Measurements from ENCODE around the gene GEN1.

- TF ChIP-seq SMAD3 (CRISPR knock-in tag; IDR thresholded peaks at IDR 0.05; ENCODE audit: borderline replicate concordance) (no peak), ZBTB21 (CRISPR knock-in tag; IDR thresholded peaks at IDR 0.05; ENCODE audit: borderline replicate concordance) (no peak), NR2C2 (CRISPR knock-in tag; IDR thresholded peaks at IDR 0.05) (no peak), USF2 (CRISPR knock-in tag; IDR thresholded peaks at IDR 0.05) (no peak), USF1 (CRISPR knock-in tag; IDR thresholded peaks at IDR 0.05) (no peak), ZNF263 (CRISPR knock-in tag; IDR thresholded peaks at IDR 0.05; ENCODE audit: low read depth) (no peak), RELA (CRISPR knock-in tag; IDR thresholded peaks at IDR 0.05; ENCODE audit: borderline replicate concordance) (no peak), SP1 (CRISPR knock-in tag; conservative IDR thresholded peaks at IDR 0.05) (no peak), JUN (CRISPR knock-in tag; IDR thresholded peaks at IDR 0.05) (no peak)
- TF ChIP-seq, protein P1, sequence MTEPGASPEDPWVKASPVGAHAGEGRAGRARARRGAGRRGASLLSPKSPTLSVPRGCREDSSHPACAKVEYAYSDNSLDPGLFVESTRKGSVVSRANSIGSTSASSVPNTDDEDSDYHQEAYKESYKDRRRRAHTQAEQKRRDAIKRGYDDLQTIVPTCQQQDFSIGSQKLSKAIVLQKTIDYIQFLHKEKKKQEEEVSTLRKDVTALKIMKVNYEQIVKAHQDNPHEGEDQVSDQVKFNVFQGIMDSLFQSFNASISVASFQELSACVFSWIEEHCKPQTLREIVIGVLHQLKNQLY (CRISPR knock-in tag; IDR thresholded peaks at IDR 0.05) = no peak
- TF ChIP-seq, protein P2, sequence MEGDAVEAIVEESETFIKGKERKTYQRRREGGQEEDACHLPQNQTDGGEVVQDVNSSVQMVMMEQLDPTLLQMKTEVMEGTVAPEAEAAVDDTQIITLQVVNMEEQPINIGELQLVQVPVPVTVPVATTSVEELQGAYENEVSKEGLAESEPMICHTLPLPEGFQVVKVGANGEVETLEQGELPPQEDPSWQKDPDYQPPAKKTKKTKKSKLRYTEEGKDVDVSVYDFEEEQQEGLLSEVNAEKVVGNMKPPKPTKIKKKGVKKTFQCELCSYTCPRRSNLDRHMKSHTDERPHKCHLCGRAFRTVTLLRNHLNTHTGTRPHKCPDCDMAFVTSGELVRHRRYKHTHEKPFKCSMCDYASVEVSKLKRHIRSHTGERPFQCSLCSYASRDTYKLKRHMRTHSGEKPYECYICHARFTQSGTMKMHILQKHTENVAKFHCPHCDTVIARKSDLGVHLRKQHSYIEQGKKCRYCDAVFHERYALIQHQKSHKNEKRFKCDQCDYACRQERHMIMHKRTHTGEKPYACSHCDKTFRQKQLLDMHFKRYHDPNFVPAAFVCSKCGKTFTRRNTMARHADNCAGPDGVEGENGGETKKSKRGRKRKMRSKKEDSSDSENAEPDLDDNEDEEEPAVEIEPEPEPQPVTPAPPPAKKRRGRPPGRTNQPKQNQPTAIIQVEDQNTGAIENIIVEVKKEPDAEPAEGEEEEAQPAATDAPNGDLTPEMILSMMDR (IDR thresholded peaks at IDR 0.05) = no peak
- TF ChIP-seq, protein P3, sequence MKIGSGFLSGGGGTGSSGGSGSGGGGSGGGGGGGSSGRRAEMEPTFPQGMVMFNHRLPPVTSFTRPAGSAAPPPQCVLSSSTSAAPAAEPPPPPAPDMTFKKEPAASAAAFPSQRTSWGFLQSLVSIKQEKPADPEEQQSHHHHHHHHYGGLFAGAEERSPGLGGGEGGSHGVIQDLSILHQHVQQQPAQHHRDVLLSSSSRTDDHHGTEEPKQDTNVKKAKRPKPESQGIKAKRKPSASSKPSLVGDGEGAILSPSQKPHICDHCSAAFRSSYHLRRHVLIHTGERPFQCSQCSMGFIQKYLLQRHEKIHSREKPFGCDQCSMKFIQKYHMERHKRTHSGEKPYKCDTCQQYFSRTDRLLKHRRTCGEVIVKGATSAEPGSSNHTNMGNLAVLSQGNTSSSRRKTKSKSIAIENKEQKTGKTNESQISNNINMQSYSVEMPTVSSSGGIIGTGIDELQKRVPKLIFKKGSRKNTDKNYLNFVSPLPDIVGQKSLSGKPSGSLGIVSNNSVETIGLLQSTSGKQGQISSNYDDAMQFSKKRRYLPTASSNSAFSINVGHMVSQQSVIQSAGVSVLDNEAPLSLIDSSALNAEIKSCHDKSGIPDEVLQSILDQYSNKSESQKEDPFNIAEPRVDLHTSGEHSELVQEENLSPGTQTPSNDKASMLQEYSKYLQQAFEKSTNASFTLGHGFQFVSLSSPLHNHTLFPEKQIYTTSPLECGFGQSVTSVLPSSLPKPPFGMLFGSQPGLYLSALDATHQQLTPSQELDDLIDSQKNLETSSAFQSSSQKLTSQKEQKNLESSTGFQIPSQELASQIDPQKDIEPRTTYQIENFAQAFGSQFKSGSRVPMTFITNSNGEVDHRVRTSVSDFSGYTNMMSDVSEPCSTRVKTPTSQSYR (CRISPR knock-in tag; IDR thresholded peaks at IDR 0.05) = no peak
These were observed 26.6 kb downstream of the GEN1 start for GRCh38 chr2:17780546-17780945.

Data from WTC11 (cell line).